ENCODE data around the gene CRACDL. TPM values are rescaled to one million over a fixed set of nuclear protein-coding genes. Genes with fewer than 3 reads are reported as not detected.

Gene CRACDL
- total RNA-seq, 3 donors from 2014 or later, result 8.0 to 18.1 (median 17.8) TPM

DNA sequence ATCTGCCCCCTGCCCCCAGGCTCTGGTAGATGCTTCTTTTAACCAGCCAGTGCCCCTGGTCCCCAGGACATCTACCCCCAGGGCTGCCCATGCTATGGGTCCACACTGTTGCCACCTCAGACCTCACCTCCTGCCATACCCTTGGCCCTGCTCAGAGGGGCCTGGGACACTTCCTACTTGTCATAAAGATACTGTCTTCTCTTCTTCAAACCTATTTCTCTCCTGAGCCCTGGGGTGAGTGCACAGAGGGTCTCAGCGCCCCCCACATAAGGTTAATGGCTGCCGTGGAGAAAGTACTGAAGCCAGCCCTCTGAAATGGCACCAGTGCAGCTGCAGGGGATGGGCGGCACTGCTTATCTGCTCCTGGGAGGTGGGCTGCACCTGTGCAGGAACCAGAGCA is 127.5 kb downstream of the CRACDL start:
- Histone ChIP-seq H3K9me3 (no peaks in the 10 kb centered on the region), H3K36me3 (ENCODE audit: low read depth) (no peaks in the 10 kb centered on the region), H3K4me3 (no peak overlapping the region), H3K4me1 (ENCODE audit: low read depth) (peaks cover 7% of the 10 kb centered on the region)
- intact Hi-C loops (cut with DNase I, micrococcal nuclease), result no loop called here
- ATAC-seq, result no peak
- no peak for DNase-seq
- TF ChIP-seq, protein P1, sequence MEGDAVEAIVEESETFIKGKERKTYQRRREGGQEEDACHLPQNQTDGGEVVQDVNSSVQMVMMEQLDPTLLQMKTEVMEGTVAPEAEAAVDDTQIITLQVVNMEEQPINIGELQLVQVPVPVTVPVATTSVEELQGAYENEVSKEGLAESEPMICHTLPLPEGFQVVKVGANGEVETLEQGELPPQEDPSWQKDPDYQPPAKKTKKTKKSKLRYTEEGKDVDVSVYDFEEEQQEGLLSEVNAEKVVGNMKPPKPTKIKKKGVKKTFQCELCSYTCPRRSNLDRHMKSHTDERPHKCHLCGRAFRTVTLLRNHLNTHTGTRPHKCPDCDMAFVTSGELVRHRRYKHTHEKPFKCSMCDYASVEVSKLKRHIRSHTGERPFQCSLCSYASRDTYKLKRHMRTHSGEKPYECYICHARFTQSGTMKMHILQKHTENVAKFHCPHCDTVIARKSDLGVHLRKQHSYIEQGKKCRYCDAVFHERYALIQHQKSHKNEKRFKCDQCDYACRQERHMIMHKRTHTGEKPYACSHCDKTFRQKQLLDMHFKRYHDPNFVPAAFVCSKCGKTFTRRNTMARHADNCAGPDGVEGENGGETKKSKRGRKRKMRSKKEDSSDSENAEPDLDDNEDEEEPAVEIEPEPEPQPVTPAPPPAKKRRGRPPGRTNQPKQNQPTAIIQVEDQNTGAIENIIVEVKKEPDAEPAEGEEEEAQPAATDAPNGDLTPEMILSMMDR (IDR thresholded peaks at IDR 0.05), result no peak

DNA sequence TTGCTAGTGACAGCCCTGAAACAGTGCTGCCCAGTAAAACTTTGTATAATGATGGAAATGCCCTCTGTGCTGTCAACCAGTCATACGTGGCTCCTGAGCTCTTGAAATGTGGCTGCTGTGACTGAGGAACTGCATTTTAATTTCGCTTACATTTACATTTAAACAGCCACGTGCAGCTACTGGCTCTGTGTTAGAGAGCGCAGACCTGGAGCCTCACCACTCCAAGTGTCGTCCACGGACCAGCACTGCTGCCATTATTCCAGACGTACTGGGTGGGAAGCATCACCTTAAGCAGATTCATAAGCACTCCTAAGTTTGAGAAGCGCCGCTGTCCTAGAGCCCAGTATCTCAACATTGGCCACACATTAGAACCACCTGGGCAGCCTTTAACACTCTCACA is 128.1 kb downstream of the CRACDL start:
- Histone ChIP-seq H3K4me1 (ENCODE audit: low read depth) (peaks cover 7% of the 10 kb centered on the region), H3K36me3 (ENCODE audit: low read depth) (no peaks in the 10 kb centered on the region), H3K4me3 (no peak overlapping the region), H3K9me3 (no peaks in the 10 kb centered on the region)
- DNase-seq (no peak), ATAC-seq (no peak)
- TF ChIP-seq, protein P1 (IDR thresholded peaks at IDR 0.05), result no peak
- intact Hi-C loops (cut with DNase I, micrococcal nuclease), result no loop called here

DNA sequence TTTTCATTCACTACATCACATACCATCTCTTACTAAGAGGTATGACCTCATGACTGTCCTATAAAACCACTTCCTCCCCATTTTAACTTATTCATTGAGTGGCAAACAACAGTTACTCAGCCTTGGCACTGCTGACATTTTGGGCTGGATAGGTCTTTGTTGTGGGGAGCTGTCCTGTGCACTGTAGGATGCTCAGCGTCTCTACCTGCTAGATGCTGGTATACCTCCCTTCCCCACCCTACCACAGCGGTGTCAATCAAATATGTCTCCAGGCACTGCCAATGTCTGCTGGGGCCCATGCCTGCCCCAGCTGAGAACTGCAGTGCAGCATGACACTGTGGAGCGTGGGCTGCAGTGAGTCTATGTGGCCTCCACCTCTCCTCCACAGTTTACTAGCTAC is 128.8 kb downstream of the CRACDL start:
- TF ChIP-seq, protein P1 (IDR thresholded peaks at IDR 0.05), result no peak
- H3K36me3 ChIP-seq (ENCODE audit: low read depth), result no peaks in the 10 kb centered on the region
- DNase-seq, result no peak
- no peaks in the 10 kb centered on the region for H3K9me3 ChIP-seq
- H3K4me3 ChIP-seq, result no peak overlapping the region
- intact Hi-C loops (cut with DNase I, micrococcal nuclease), result no loop called here
- no peak for ATAC-seq
- H3K4me1 ChIP-seq (ENCODE audit: low read depth), result peaks cover 7% of the 10 kb centered on the region

DNA sequence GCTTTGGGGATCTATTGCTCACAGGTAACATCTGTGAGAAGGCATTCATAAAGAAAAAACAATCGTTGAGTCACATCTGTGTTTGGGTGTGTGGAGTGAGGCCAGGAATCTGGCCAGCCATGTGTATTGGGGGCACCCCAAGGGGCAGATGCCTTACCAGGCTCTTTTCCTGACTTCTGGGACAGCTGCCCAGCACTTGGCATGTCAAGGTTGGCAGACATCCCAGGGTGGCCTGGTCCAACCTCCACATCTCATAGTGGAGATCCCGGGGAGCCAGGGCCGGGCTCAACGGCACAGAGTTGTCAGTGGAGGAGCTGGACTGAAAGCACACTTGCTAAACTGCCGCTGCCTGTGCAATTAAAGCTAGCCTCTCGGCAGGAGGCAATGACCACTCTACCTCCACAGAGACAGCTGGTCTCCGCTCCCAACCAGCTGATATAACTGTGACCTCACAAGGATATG is 129.8 kb downstream of the CRACDL start:
- Histone ChIP-seq H3K4me3 (no peak overlapping the region), H3K4me1 (ENCODE audit: low read depth) (peaks cover 7% of the 10 kb centered on the region), H3K36me3 (ENCODE audit: low read depth) (no peaks in the 10 kb centered on the region), H3K9me3 (no peaks in the 10 kb centered on the region)
- intact Hi-C loops (cut with DNase I, micrococcal nuclease), result no loop called here
- TF ChIP-seq, protein P1 (IDR thresholded peaks at IDR 0.05), result no peak
- DNase-seq (peak in 2 of 3 donors; percentile 29 to 48), ATAC-seq (peak; percentile 5)

DNA sequence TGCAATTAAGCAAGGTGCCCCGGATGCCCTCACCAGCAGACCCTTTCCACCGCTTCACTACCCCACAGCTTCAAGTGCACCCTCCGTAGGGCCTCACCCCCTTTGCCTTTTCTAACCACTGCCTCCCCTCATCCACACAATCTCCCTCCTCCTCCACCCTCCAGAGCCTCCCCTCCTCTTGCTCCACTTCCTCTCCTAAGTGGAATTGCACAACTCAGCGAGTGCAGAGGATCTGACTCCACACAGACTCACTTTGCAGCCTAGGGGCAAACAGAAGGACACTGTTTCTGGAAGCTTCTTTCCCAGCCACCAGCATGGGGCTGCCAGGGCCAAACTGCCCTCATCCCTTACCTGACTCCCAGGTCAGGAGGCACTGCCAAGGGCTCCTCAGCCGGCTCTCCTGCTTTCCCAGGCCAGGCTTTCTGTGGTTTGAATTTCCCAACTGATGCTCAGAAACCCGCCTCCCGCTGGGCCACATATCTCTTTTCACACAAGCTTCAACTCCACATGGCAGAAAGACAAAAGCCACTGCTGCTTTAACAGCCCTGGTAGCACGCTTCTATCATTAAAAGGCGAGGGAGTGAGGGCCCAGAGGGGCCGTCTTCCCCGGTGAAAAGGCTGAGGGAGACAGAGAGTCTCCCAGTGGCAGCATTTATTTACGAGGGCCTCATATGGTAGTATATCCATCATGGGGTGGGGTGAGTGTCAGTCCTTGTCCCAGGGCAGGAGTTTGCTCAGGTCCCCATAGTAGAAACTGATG is 130.4 kb downstream of the CRACDL start:
- peaks cover 7% of the 10 kb centered on the region for H3K4me1 ChIP-seq (ENCODE audit: low read depth)
- TF ChIP-seq, protein P1 (IDR thresholded peaks at IDR 0.05), result no peak
- no peaks in the 10 kb centered on the region for H3K9me3 ChIP-seq
- no peaks in the 10 kb centered on the region for H3K36me3 ChIP-seq (ENCODE audit: low read depth)
- intact Hi-C loops (cut with DNase I, micrococcal nuclease), result no loop called here
- H3K4me3 ChIP-seq, result no peak overlapping the region
- DNase-seq (no peak), ATAC-seq (peak; percentile 41)
